Measurements from ENCODE around the gene TMEM168.

DNA sequence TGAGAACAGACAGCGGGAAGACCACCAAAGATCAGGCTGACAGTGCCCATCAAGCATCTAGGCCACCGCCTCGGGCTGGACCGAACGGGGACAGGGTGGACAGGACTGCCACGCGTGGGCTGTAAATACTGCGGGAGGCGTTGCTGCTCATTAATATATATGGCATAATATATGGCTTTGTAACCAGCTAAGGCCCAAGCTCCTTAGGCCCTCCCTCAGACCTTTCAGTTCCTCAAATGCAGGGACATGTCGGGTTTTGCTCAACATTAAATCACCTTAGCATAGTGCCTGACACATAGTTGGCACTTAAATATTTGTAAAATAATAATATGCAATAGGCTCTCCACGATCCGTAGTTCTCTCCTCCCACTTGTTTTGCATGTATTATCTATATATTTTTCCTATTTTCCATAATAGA, 402 bp upstream of the TMEM168 start:
- TF ChIP-seq ZBTB1 (tag by site-specific recombination; IDR thresholded peaks at IDR 0.05) (no peak), ZNF324 (tag by site-specific recombination; IDR thresholded peaks at IDR 0.05) (no peak)
- TF ChIP-seq, protein P1, sequence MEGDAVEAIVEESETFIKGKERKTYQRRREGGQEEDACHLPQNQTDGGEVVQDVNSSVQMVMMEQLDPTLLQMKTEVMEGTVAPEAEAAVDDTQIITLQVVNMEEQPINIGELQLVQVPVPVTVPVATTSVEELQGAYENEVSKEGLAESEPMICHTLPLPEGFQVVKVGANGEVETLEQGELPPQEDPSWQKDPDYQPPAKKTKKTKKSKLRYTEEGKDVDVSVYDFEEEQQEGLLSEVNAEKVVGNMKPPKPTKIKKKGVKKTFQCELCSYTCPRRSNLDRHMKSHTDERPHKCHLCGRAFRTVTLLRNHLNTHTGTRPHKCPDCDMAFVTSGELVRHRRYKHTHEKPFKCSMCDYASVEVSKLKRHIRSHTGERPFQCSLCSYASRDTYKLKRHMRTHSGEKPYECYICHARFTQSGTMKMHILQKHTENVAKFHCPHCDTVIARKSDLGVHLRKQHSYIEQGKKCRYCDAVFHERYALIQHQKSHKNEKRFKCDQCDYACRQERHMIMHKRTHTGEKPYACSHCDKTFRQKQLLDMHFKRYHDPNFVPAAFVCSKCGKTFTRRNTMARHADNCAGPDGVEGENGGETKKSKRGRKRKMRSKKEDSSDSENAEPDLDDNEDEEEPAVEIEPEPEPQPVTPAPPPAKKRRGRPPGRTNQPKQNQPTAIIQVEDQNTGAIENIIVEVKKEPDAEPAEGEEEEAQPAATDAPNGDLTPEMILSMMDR (tag by site-specific recombination; IDR thresholded peaks at IDR 0.05): no peak
- TF ChIP-seq, protein P2, sequence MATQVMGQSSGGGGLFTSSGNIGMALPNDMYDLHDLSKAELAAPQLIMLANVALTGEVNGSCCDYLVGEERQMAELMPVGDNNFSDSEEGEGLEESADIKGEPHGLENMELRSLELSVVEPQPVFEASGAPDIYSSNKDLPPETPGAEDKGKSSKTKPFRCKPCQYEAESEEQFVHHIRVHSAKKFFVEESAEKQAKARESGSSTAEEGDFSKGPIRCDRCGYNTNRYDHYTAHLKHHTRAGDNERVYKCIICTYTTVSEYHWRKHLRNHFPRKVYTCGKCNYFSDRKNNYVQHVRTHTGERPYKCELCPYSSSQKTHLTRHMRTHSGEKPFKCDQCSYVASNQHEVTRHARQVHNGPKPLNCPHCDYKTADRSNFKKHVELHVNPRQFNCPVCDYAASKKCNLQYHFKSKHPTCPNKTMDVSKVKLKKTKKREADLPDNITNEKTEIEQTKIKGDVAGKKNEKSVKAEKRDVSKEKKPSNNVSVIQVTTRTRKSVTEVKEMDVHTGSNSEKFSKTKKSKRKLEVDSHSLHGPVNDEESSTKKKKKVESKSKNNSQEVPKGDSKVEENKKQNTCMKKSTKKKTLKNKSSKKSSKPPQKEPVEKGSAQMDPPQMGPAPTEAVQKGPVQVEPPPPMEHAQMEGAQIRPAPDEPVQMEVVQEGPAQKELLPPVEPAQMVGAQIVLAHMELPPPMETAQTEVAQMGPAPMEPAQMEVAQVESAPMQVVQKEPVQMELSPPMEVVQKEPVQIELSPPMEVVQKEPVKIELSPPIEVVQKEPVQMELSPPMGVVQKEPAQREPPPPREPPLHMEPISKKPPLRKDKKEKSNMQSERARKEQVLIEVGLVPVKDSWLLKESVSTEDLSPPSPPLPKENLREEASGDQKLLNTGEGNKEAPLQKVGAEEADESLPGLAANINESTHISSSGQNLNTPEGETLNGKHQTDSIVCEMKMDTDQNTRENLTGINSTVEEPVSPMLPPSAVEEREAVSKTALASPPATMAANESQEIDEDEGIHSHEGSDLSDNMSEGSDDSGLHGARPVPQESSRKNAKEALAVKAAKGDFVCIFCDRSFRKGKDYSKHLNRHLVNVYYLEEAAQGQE (tag by site-specific recombination; IDR thresholded peaks at IDR 0.05): no peak
